GM18520 (cell line): ENCODE measurements around the gene ANKRD27.

ENCODE experiments used
- ATAC-seq: cut with Tn5 transposase; IDR thresholded peaks from one replicate; pipeline ENCODE4 v1.9.1; 2021; ENCODE audit not compliant: unreplicated experiment

Gene ANKRD27

GRCh38 chr19:32691291-32691951 is 16.4 kb upstream of the ANKRD27 start, which contains the start of gene NUDT19:
Gene NUDT19 (plus strand): TSS chr19:32691821. CDS start chr19:32691961, 140 bp downstream.
- peak; percentile 73 for ATAC-seq

- no peak for ATAC-seq
These were observed 13.3 kb upstream of the ANKRD27 start for GRCh38 chr19:32688311-32688710.

GRCh38 chr19:32687681-32688080 is 12.7 kb upstream of the ANKRD27 start:
- no peak for ATAC-seq

GRCh38 chr19:32686847-32687475 is 12.0 kb upstream of the ANKRD27 start:
- ATAC-seq: no peak

GRCh38 chr19:32682317-32682716 is 7.3 kb upstream of the ANKRD27 start:
- ATAC-seq: no peak

GRCh38 chr19:32680986-32681385 is 6.0 kb upstream of the ANKRD27 start:
- no peak for ATAC-seq

- no peak for ATAC-seq
These were observed 2.7 kb upstream of the ANKRD27 start for GRCh38 chr19:32677657-32678056.

GRCh38 chr19:32676895-32677359 is 1.9 kb upstream of the ANKRD27 start:
- ATAC-seq: no peak

- no peak for ATAC-seq
These were observed 1.4 kb upstream of the ANKRD27 start for GRCh38 chr19:32676186-32676894.

- ATAC-seq: no peak
These were observed 773 bp upstream of the ANKRD27 start, which contains the start of gene RGS9BP for GRCh38 chr19:32675720-32676185. Gene RGS9BP (plus strand): TSS chr19:32675848. CDS start chr19:32676264, 416 bp downstream.

- ATAC-seq: no peak
These were observed 638 bp downstream of the ANKRD27 start for GRCh38 chr19:32674153-32674930.

- no peak for ATAC-seq
These were observed 1.4 kb downstream of the ANKRD27 start for GRCh38 chr19:32673573-32673972.

GRCh38 chr19:32672841-32673240 is 2.1 kb downstream of the ANKRD27 start:
- no peak for ATAC-seq

GRCh38 chr19:32671883-32672593 is 2.9 kb downstream of the ANKRD27 start:
- ATAC-seq: no peak

- no peak for ATAC-seq
These were observed 5.7 kb downstream of the ANKRD27 start for GRCh38 chr19:32669310-32669709.

GRCh38 chr19:32666084-32666483 is 8.9 kb downstream of the ANKRD27 start:
- ATAC-seq: no peak

GRCh38 chr19:32662186-32662585 is 12.8 kb downstream of the ANKRD27 start:
- ATAC-seq: no peak

- no peak for ATAC-seq
These were observed 13.7 kb downstream of the ANKRD27 start for GRCh38 chr19:32661318-32661717.

- ATAC-seq: no peak
These were observed 16.5 kb downstream of the ANKRD27 start for GRCh38 chr19:32658527-32658926.

- ATAC-seq: no peak
These were observed 16.9 kb downstream of the ANKRD27 start for GRCh38 chr19:32658075-32658474.
